HepG2 (cell line): ENCODE data around the gene NUB1. TPM values are rescaled to one million over a fixed set of nuclear protein-coding genes. Genes with fewer than 3 reads are reported as not detected.

Source experiments
- ATAC-seq: fragments of 200-7000 bp; cut with Tn5 transposase; 3 replicates; pipeline ENCODE4 v1.9.1; 2020; ENCODE audit warnings: mild to moderate bottlenecking, moderate library complexity
- BruUV-seq: library from RNA; stranded (reverse); fragments of 400-500 nt; replicated peaks from 2 replicates; lab custom pipeline; 2021; lab: Mats Ljungman, UMichigan
- CTCF ChIA-PET: fragments of 300-600 bp; formaldehyde crosslinking; extraction: SDS; loops from one replicate; lab custom pipeline; 2021; ENCODE audit warnings: low total read pairs, inconsistent platforms, low intra/inter-chr PET ratio; lab: Yijun Ruan, JAX
- POLR2A ChIA-PET: fragments of 350-600 bp; sonication (Branson Sonifier 250); formaldehyde crosslinking; loops from one replicate; lab custom pipeline; 2020; ENCODE audit warnings: antibody characterized with exemption, inconsistent platforms; lab: Yijun Ruan, JAX
- DNase-seq: peaks from one replicate; pipeline ENCODE4 v3.0.0-alpha.2; 2015; ENCODE audit warnings: low spot score
- FAIRE-seq: peaks from 3 replicates; lab custom pipeline; 2011; peaks lifted over from hg19 to GRCh38; lab: Jason Lieb, UNC
- H2AFZ ChIP-seq: one replicate; pipeline ENCODE4 v1.6.1; 2011; ENCODE audit warnings: low read length, inconsistent platforms
- H3K27ac ChIP-seq: fragments of 300-600 bp; 3 replicates; pipeline ENCODE4 v1.8.0; 2011; ENCODE audit warnings: mixed run types, mild to moderate bottlenecking, mixed read lengths, low read length, inconsistent platforms; ENCODE audit not compliant: insufficient read depth; ENCODE audit errors: extremely low read length
- H3K27me3 ChIP-seq, 2 experiments: fragments of 200-600 bp in 1 of 2; 2 replicates in 1 of 2; 3 replicates in 1 of 2; pipeline versions ENCODE4 v1.6.0 to v1.8.0; 2011; ENCODE audit warnings: low read length in 2 of 2, mild to moderate bottlenecking in 2 of 2, moderate library complexity in 2 of 2, inconsistent platforms in 1 of 2; ENCODE audit not compliant: insufficient read depth in 2 of 2, control insufficient read depth in 1 of 2
- H3K36me3 ChIP-seq, 2 experiments: fragments of 200-600 bp in 1 of 2; replicated peaks in 1 of 2; 2 replicates in 1 of 2; 3 replicates in 1 of 2; pipeline versions ENCODE4 v1.5.1 to v1.8.0; 2011; ENCODE audit warnings: low read length in 2 of 2, inconsistent platforms in 1 of 2; ENCODE audit not compliant: insufficient read depth in 2 of 2, control insufficient read depth in 1 of 2
- H3K4me1 ChIP-seq: 2 replicates; pipeline ENCODE4 v1.5.1; 2012; ENCODE audit warnings: low read length, inconsistent platforms; ENCODE audit not compliant: insufficient read depth
- H3K4me2 ChIP-seq: 2 replicates; pipeline ENCODE4 v1.6.0; 2011; ENCODE audit warnings: low read depth, low read length, inconsistent platforms
- H3K4me3 ChIP-seq, 3 experiments: fragments of 200-600 bp in 1 of 3; sonication (generic), shearing (Covaris generic) in 1 of 3; replicated peaks in 1 of 3; 2 replicates each; pipeline ENCODE4 v1.5.1; 2011 to 2016; ENCODE audit warnings: low read length in 3 of 3, inconsistent platforms in 2 of 3, low read depth in 2 of 3, mild to moderate bottlenecking in 2 of 3, control low read depth in 1 of 3, mixed read lengths in 1 of 3; ENCODE audit not compliant: insufficient read depth in 1 of 3
- H3K79me2 ChIP-seq: one replicate; pipeline ENCODE4 v1.6.1; 2011; ENCODE audit warnings: low read length, inconsistent platforms; ENCODE audit not compliant: insufficient read depth
- H3K9ac ChIP-seq: 2 replicates; pipeline ENCODE4 v1.6.0; 2011; ENCODE audit warnings: mild to moderate bottlenecking, low read depth, low read length, inconsistent platforms; ENCODE audit not compliant: insufficient read depth
- H3K9me3 ChIP-seq: 2 replicates; pipeline ENCODE4 v1.5.1; 2012; ENCODE audit warnings: mild to moderate bottlenecking, low read length
- H4K20me1 ChIP-seq: 2 replicates; pipeline ENCODE4 v1.6.0; 2011; ENCODE audit warnings: inconsistent platforms, mild to moderate bottlenecking, low read length, moderate library complexity; ENCODE audit not compliant: insufficient read depth
- BHLHE40 ChIP-seq: IDR thresholded peaks from 2 replicates; pipeline ENCODE4 v1.6.1; 2011; ENCODE audit warnings: low read length, improper control_type of control experiment
- ESRRA ChIP-seq: sonication (generic); formaldehyde crosslinking; IDR thresholded peaks from 2 replicates; pipeline ENCODE4 v1.5.1; 2020; ENCODE audit warnings: mild to moderate bottlenecking, low read depth, missing genetic modification reagents
- GTF2F1 ChIP-seq: fragments of 150-350 bp; IDR thresholded peaks from 2 replicates; pipeline ENCODE4 v1.6.1; 2014; ENCODE audit warnings: low read length
- PLRG1 ChIP-seq: fragments of 450-650 bp; conservative IDR thresholded peaks from 2 replicates; pipeline ENCODE4 v1.6.1; 2016
- YEATS4 ChIP-seq: sonication (generic); formaldehyde crosslinking; IDR thresholded peaks from 2 replicates; pipeline ENCODE4 v1.4.0; 2020; ENCODE audit warnings: missing genetic modification reagents, borderline replicate concordance
- ZFP36L1 ChIP-seq: sonication (generic); formaldehyde crosslinking; IDR thresholded peaks from 2 replicates; pipeline ENCODE4 v1.8.0; 2022; ENCODE audit warnings: mild to moderate bottlenecking, missing genetic modification reagents, moderate library complexity
- ZNF432 ChIP-seq: sonication (generic); formaldehyde crosslinking; IDR thresholded peaks from 2 replicates; pipeline ENCODE4 v1.5.0; 2020; ENCODE audit warnings: missing genetic modification reagents, mild to moderate bottlenecking, borderline replicate concordance
- ZNF816 ChIP-seq: sonication (generic); formaldehyde crosslinking; IDR thresholded peaks from 2 replicates; pipeline ENCODE4 v1.8.0; 2022; ENCODE audit warnings: missing genetic modification reagents, mild to moderate bottlenecking, borderline replicate concordance
- WGBS: methylation state at CpG from one replicate; pipeline ENCODE4 v1.1.6; 2017; ENCODE audit warnings: low lambda C conversion rate; 5-methylcytosine and 5-hydroxymethylcytosine counted together
- in situ Hi-C: cut with HindIII; loops from 2 replicates; pipeline ENCODE4 v1.10.0; 2017; ENCODE audit warnings: low pct_unique_long_range_greater_than_20kb; ENCODE audit not compliant: extremely low pct_ligation_motif_present
- intact Hi-C: fragments of 100-400 bp; cut with micrococcal nuclease; formaldehyde crosslinking; loops from one replicate; pipeline ENCODE4 v1.10.0; 2022; ENCODE audit not compliant: unreplicated experiment
- polyA plus RNA-seq, 8 experiments: library from polyadenylated mRNA; depleted of rRNA in 3 of 8; stranded (reverse) in 7 of 8; unstranded in 1 of 8; fragments of >200 nt; fragmentation: Illumina TruSeq in 4 of 8; extraction: Trizol in 4 of 8; gene quantifications; 2 replicates each; pipeline versions ENCODE4 v1.2.1 to v1.2.3, GENCODE V29; 2011 to 2016; ENCODE audit warnings: low read depth in 4 of 8, missing spikeins in 1 of 8, mixed read lengths in 1 of 8; ENCODE audit not compliant: insufficient read depth in 1 of 8
- total RNA-seq, 5 experiments: library from RNA; depleted of rRNA; stranded (reverse); fragments of >200 nt; fragmentation: Illumina TruSeq; extraction: Trizol; gene quantifications; 2 replicates each; pipeline ENCODE4 v1.2.3, GENCODE V29; 2016; ENCODE audit warnings: low read depth in 1 of 5
- TF ChIP-seq, protein P1 (sequence below): sonication (generic); formaldehyde crosslinking; IDR thresholded peaks from 2 replicates; pipeline ENCODE4 v1.8.1; 2023; ENCODE audit warnings: mild to moderate bottlenecking, moderate library complexity, missing genetic modification reagents

The NUB1 gene
- total and polyA plus RNA-seq, 2 of the 13 experiments (the other 11 are each of a cell fraction or from before 2014, with no cell fraction given): 27.1 to 37.0 TPM

DNA sequence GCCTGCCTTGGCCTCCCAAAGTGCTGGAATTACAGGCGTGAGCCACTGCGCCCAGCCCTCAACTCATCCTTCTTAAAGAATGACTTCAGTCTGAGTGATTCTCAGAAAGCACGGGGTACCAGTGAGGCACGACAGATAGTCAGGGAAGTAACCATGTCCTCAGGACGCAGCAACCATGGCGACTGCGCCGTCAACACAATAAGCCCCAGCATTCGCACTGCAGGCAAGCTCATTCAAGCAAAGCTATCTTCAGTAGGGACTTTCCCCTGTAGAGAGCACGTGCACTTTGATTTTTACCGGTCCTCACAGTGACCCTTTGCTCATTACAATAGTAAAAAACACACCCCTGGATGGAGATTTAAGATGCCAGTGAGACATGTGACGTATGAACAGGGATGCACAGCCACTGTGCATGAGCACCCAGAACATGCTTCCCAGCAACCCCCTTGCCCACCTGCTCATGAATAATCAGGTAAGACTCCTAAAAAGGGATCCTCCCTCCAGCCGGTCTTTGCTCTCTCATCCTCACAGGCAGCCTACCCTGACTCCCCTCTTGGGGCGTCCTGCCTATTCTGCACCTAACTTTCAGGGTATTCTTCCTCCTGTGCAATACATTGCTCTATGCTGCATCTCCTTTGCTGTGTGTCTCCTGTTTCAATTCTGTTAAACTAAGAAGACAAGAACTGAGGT is 59.2 kb downstream of the NUB1 start:
- H3K9me3 ChIP-seq: no peaks in the 10 kb centered on the region
- no TSS peak for BruUV-seq
- no peaks in the 10 kb centered on the region for H3K36me3 ChIP-seq
- H3K4me2 ChIP-seq: no peak overlapping the region
- FAIRE-seq (no peak), ATAC-seq (no peak)
- no peak overlapping the region for H3K9ac ChIP-seq
- ChIA-PET POLR2A (no interaction called here), CTCF (no interaction called here)
- H2AFZ ChIP-seq: no peak overlapping the region
- intact Hi-C loops: no loop called here
- H3K4me3 ChIP-seq: no peak overlapping the region
- H3K79me2 ChIP-seq: no peaks in the 10 kb centered on the region
- H3K27ac ChIP-seq: no peak overlapping the region
- WGBS: 21% methylated on average over 11 of the region's 14 CpGs
- TF ChIP-seq BHLHE40 (peak; percentile 28; the same call in 1 of the 2 replicates), PLRG1 (no peak), GTF2F1 (no peak)
- TF ChIP-seq, protein P1, sequence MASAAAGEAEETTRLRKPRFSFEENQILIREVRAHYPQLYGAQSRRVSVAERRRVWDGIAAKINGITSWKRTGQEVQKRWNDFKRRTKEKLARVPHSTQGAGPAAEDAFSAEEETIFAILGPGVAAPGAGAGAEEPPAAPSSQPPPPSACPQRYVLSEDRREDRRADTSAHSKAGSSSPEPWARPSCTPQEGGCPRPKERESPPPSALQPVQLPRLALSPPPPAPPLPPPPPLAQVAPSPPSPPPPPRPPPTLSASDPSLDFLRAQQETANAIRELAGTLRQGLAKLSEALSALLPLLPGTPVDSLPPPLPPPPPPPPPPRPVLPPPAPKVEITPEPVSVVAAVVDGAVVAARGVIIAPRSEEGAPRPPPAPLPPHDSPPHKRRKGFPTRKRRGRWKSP (CRISPR knock-in tag): peak; percentile 30; the same call in 1 of the 2 replicates
- TF ChIP-seq, all 625 proteins: peak for 2
- peaks cover 1 to 51% of the 10 kb centered on the region in 2 experiments; a peak in 3 of 5 replicates for H3K27me3 ChIP-seq
- H3K4me1 ChIP-seq: peaks cover 26% of the 10 kb centered on the region
- no peak for DNase-seq
- in situ Hi-C loops: no loop called here
- no peaks in the 10 kb centered on the region for H4K20me1 ChIP-seq

DNA sequence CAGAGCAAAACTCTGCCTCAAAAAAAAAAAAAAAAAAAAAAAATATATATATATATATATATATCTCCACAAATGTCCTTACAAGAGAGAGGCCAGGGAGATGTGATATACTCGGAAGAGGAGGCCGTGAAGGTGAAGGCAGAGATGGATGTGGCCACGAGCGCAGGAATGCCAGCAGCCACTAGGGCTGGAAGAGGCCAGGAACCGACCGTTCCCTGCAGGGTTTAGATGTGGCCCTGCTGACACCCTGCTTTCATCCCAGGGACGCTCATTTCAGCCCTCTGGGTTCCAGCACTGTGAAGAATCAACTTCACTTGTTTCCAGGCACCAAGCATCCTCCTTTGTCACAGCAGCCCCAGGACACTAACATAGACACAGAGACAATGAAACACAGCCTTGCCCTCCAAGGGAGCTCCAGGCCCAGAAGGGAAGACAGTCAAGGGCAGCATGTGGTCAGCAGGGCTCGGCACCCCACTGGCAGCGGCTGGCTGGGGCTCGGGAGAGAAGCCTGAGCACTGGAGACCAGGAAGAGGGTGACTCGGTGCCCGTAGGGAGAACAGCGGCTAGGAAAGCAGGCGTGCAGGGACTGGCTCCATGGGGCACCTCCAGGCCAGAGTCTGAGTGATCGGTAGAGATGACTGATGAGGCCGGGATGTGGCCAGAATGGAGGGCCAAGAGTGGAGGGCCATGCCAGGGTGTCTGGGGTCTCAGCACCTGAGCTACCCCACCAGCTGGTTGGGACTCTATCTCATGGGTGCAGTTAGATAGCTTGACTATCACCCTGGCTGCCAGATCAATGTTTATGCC is 60.6 kb downstream of the NUB1 start:
- H3K4me2 ChIP-seq: no peak overlapping the region
- H2AFZ ChIP-seq: no peak overlapping the region
- H4K20me1 ChIP-seq: no peaks in the 10 kb centered on the region
- no peak overlapping the region for H3K4me3 ChIP-seq
- peaks cover 41% of the 10 kb centered on the region for H3K4me1 ChIP-seq
- H3K36me3 ChIP-seq: no peaks in the 10 kb centered on the region
- H3K27me3 ChIP-seq: peaks cover 0 to 45% of the 10 kb centered on the region in 2 experiments; a peak in 3 of 5 replicates
- in situ Hi-C loops (no loop called here), intact Hi-C loops (no loop called here)
- ATAC-seq: peak; percentile 24; the same call in 1 of the 3 replicates
- H3K27ac ChIP-seq: no peak overlapping the region
- DNase-seq: no peak
- H3K79me2 ChIP-seq: no peaks in the 10 kb centered on the region
- 51% methylated on average over 15 of the region's 16 CpGs for WGBS
- ChIA-PET CTCF (no interaction called here), POLR2A (no interaction called here)
- no TSS peak for BruUV-seq
- no peak overlapping the region for H3K9ac ChIP-seq
- no peak for FAIRE-seq
- H3K9me3 ChIP-seq: no peaks in the 10 kb centered on the region
- no peak for TF ChIP-seq ZNF432 (CRISPR knock-in tag)
- no peak for TF ChIP-seq ESRRA (CRISPR knock-in tag)
- TF ChIP-seq YEATS4: no peak
- TF ChIP-seq ZFP36L1: no peak
- TF ChIP-seq, protein P1 (CRISPR knock-in tag): no peak
- TF ChIP-seq ZNF816 (CRISPR knock-in tag): no peak
